HL-60 (cell line): ENCODE results near the gene BBC3.

Experiments used
- DNase-seq, 2 experiments: peaks; one replicate each; pipeline ENCODE4 v3.0.0-alpha.2; 2010 to 2020; ENCODE audit warnings: low read depth in 1 of 2, low spot score in 1 of 2
- H3K27ac ChIP-seq: fragments of 250-450 bp; sonication (Bioruptor Pico); replicated peaks from 2 replicates; pipeline ENCODE4 v1.5.1; 2020; ENCODE audit warnings: mild to moderate bottlenecking, moderate library complexity
- H3K27me3 ChIP-seq: fragments of 250-450 bp; sonication (Bioruptor Pico); 2 replicates; pipeline ENCODE4 v1.5.1; 2021; ENCODE audit warnings: mild to moderate bottlenecking, moderate library complexity; ENCODE audit not compliant: insufficient read depth, poor library complexity, severe bottlenecking
- H3K4me3 ChIP-seq: replicated peaks from 2 replicates; pipeline ENCODE4 v1.5.1; 2011; ENCODE audit warnings: mild to moderate bottlenecking, control low read depth, low read length; ENCODE audit not compliant: insufficient read depth
- CTCF ChIP-seq: IDR thresholded peaks from one replicate; pipeline ENCODE4 v1.5.1; 2011; ENCODE audit warnings: low read length, control low read depth, inconsistent platforms; ENCODE audit not compliant: insufficient read depth
- GABPA ChIP-seq: IDR thresholded peaks from 2 replicates; pipeline ENCODE4 v1.6.1; 2012; ENCODE audit warnings: low read depth
- POLR2AphosphoS5 ChIP-seq: IDR thresholded peaks from 2 replicates; pipeline ENCODE4 v1.6.1; 2012; ENCODE audit warnings: low read depth
- REST ChIP-seq: IDR thresholded peaks from 2 replicates; pipeline ENCODE4 v1.6.1; 2012; ENCODE audit warnings: low read depth; ENCODE audit not compliant: insufficient replicate concordance
- SPI1 ChIP-seq: IDR thresholded peaks from 2 replicates; pipeline ENCODE4 v1.6.1; 2012; ENCODE audit warnings: low read depth, mild to moderate bottlenecking, borderline replicate concordance

Gene BBC3

GRCh38 chr19:47258434-47258833 is 27.4 kb upstream of the BBC3 start:
- H3K27ac ChIP-seq = no peak overlapping the region
- H3K27me3 ChIP-seq = no peaks in the 10 kb centered on the region
- TF ChIP-seq SPI1 (no peak), REST (no peak), CTCF (no peak), GABPA (no peak), POLR2AphosphoS5 (no peak)
- DNase-seq = no peak
- H3K4me3 ChIP-seq = no peak overlapping the region

GRCh38 chr19:47257411-47258169 is 26.6 kb upstream of the BBC3 start:
- Histone ChIP-seq H3K27ac (peak overlapping the region; percentile 51), H3K4me3 (peak overlapping the region; percentile 59), H3K27me3 (no peaks in the 10 kb centered on the region)
- TF ChIP-seq POLR2AphosphoS5 (no peak), SPI1 (no peak), CTCF (no peak), GABPA (no peak), REST (no peak)
- no peak for DNase-seq

- H3K4me3 ChIP-seq = peak overlapping the region; percentile 59
- DNase-seq = peak; percentile 95 to 100
- no peaks in the 10 kb centered on the region for H3K27me3 ChIP-seq
- peak overlapping the region; percentile 95 for H3K27ac ChIP-seq
- TF ChIP-seq REST (no peak), POLR2AphosphoS5 (0 out of 2 replicates have a peak, but pooled peaks have one; percentile 2), GABPA (no peak), SPI1 (0 out of 2 replicates have a peak, but pooled peaks have one; percentile 7)
These were observed 25.9 kb upstream of the BBC3 start for GRCh38 chr19:47256693-47257410.
